GM23338 (cell line): ENCODE measurements around the gene CELSR3. TPM values are rescaled to one million over a fixed set of nuclear protein-coding genes. Genes with fewer than 3 reads are reported as not detected.

Experiments
- ATAC-seq: fragments of 200-7000 bp; cut with Tn5 transposase; 3 replicates; pipeline ENCODE4 v1.9.1; 2020
- DNase-seq: peaks from one replicate; pipeline ENCODE4 v3.0.0-alpha.2; 2015; ENCODE audit warnings: low spot score
- H2AFZ ChIP-seq: fragments of 200-600 bp; sonication (generic); 2 replicates; pipeline ENCODE4 v1.8.0; 2016; ENCODE audit warnings: antibody characterized with exemption, mild to moderate bottlenecking, moderate library complexity
- H3F3A ChIP-seq: fragments of 200-600 bp; sonication (generic); replicated peaks from 2 replicates; pipeline ENCODE4 v1.8.0; 2017; ENCODE audit warnings: antibody characterized with exemption, mixed run types, low read depth
- H3K27ac ChIP-seq: fragments of 200-600 bp; sonication (generic); 2 replicates; pipeline ENCODE4 v1.6.1; 2016; ENCODE audit warnings: low read depth
- H3K27me3 ChIP-seq: fragments of 200-600 bp; sonication (generic); 2 replicates; pipeline ENCODE4 v1.8.0; 2016; ENCODE audit warnings: mild to moderate bottlenecking, mixed run types, moderate library complexity; ENCODE audit not compliant: insufficient read depth
- H3K36me3 ChIP-seq: fragments of 200-600 bp; sonication (generic); 2 replicates; pipeline ENCODE4 v1.8.0; 2016; ENCODE audit warnings: mild to moderate bottlenecking; ENCODE audit not compliant: insufficient read depth
- H3K4me1 ChIP-seq: fragments of 200-600 bp; sonication (generic); 2 replicates; pipeline ENCODE4 v1.8.0; 2016; ENCODE audit warnings: mild to moderate bottlenecking, moderate library complexity; ENCODE audit not compliant: insufficient read depth
- H3K4me2 ChIP-seq: fragments of 200-600 bp; sonication (generic); 2 replicates; pipeline ENCODE4 v1.7.1; 2017; ENCODE audit warnings: mixed run types
- H3K4me3 ChIP-seq: fragments of 200-600 bp; sonication (generic); 2 replicates; pipeline ENCODE4 v1.6.1; 2016; ENCODE audit warnings: mixed run types
- H3K79me2 ChIP-seq: fragments of 200-600 bp; sonication (generic); replicated peaks from 2 replicates; pipeline ENCODE4 v1.8.0; 2017; ENCODE audit warnings: mild to moderate bottlenecking; ENCODE audit not compliant: insufficient read depth
- H3K9me2 ChIP-seq: fragments of 200-600 bp; sonication (generic); 2 replicates; pipeline ENCODE4 v1.8.0; 2017; ENCODE audit not compliant: insufficient read depth
- H4K20me1 ChIP-seq: fragments of 200-600 bp; sonication (generic); replicated peaks from 2 replicates; pipeline ENCODE4 v1.8.0; 2017; ENCODE audit warnings: mild to moderate bottlenecking; ENCODE audit not compliant: insufficient read depth
- H3K27ac Mint-ChIP-seq: 2 replicates; pipeline ENCODE4 v1.8.0; 2020; ENCODE audit warnings: inconsistent platforms, mild to moderate bottlenecking, moderate library complexity, mixed read lengths
- H3K27me3 Mint-ChIP-seq: 3 replicates; pipeline ENCODE4 v1.8.0; 2022; ENCODE audit warnings: low read depth, mild to moderate bottlenecking, moderate library complexity, mixed read lengths, inconsistent platforms; ENCODE audit not compliant: insufficient read depth, poor library complexity
- H3K36me3 Mint-ChIP-seq: 3 replicates; pipeline ENCODE4 v1.8.0; 2021; ENCODE audit warnings: low read depth, mild to moderate bottlenecking, inconsistent platforms, moderate library complexity, mixed read lengths
- H3K4me1 Mint-ChIP-seq: 3 replicates; pipeline ENCODE4 v1.8.0; 2020; ENCODE audit warnings: mild to moderate bottlenecking, inconsistent platforms, mixed read lengths
- H3K4me3 Mint-ChIP-seq: 3 replicates; pipeline ENCODE4 v1.8.0; 2021; ENCODE audit warnings: moderate library complexity, mild to moderate bottlenecking, inconsistent platforms, mixed read lengths
- H3K9me3 Mint-ChIP-seq: 3 replicates; pipeline ENCODE4 v1.8.0; 2020; ENCODE audit warnings: moderate library complexity, mild to moderate bottlenecking, inconsistent platforms, mixed read lengths
- CREB1 ChIP-seq: fragments of 250-450 bp; sonication (Bioruptor Pico); IDR thresholded peaks from 2 replicates; pipeline ENCODE4 v1.5.0; 2020; ENCODE audit warnings: low read depth, mild to moderate bottlenecking, moderate library complexity
- CTCF ChIP-seq, 2 experiments: fragments of 200-600 bp in 1 of 2; sonication (generic) in 1 of 2; conservative IDR thresholded peaks; 2 replicates each; pipeline versions ENCODE4 v1.5.1 to v1.6.1; 2016 to 2017; ENCODE audit warnings: antibody characterized with exemption in 2 of 2, low read depth in 2 of 2, mild to moderate bottlenecking in 2 of 2, moderate library complexity in 1 of 2
- ETS1 ChIP-seq: IDR thresholded peaks from 2 replicates; pipeline ENCODE4 v1.6.1; 2016; ENCODE audit warnings: antibody characterized with exemption
- EZH2 ChIP-seq: fragments of 200-600 bp; sonication (generic); IDR thresholded peaks from one replicate; pipeline ENCODE4 v1.8.0; 2017; ENCODE audit warnings: antibody characterized with exemption, mild to moderate bottlenecking, low read depth; ENCODE audit not compliant: unreplicated experiment
- EZH2phosphoT487 ChIP-seq: fragments of 200-600 bp; sonication (generic); IDR thresholded peaks from one replicate; pipeline ENCODE4 v1.8.1; 2018; ENCODE audit warnings: antibody characterized with exemption; ENCODE audit not compliant: unreplicated experiment
- JUNB ChIP-seq: IDR thresholded peaks from one replicate; pipeline ENCODE4 v1.6.1; 2016; ENCODE audit warnings: antibody characterized with exemption; ENCODE audit not compliant: unreplicated experiment
- NANOG ChIP-seq: IDR thresholded peaks from 2 replicates; pipeline ENCODE4 v1.6.1; 2016; ENCODE audit warnings: antibody characterized with exemption, borderline replicate concordance
- POLR2AphosphoS5 ChIP-seq: IDR thresholded peaks from 2 replicates; pipeline ENCODE4 v1.6.1; 2016; ENCODE audit warnings: antibody characterized with exemption, low read depth
- REST ChIP-seq: IDR thresholded peaks from one replicate; pipeline ENCODE4 v1.6.1; 2018; ENCODE audit warnings: antibody characterized with exemption; ENCODE audit not compliant: unreplicated experiment
- STAT1 ChIP-seq: IDR thresholded peaks from one replicate; pipeline ENCODE4 v1.6.1; 2016; ENCODE audit warnings: antibody characterized with exemption; ENCODE audit not compliant: unreplicated experiment
- ZNF114 ChIP-seq: fragments of 250-450 bp; sonication (Bioruptor Pico); IDR thresholded peaks from 2 replicates; pipeline ENCODE4 v1.5.0; 2020; ENCODE audit warnings: mild to moderate bottlenecking, moderate library complexity
- ZNF331 ChIP-seq: fragments of 250-450 bp; sonication (Bioruptor Pico); IDR thresholded peaks from 2 replicates; pipeline ENCODE4 v1.5.0; 2020; ENCODE audit warnings: low read depth, mild to moderate bottlenecking, moderate library complexity
- ZNF462 ChIP-seq: fragments of 250-450 bp; sonication (Bioruptor Pico); IDR thresholded peaks from 2 replicates; pipeline ENCODE4 v1.5.0; 2020; ENCODE audit warnings: mild to moderate bottlenecking, moderate library complexity
- polyA plus RNA-seq: library from polyadenylated mRNA; unstranded; fragments of >200 nt; fragmentation: Nextera tagmentation; extraction: Ambion mirVana; gene quantifications from 2 replicates; pipeline ENCODE4 v1.2.1, GENCODE V29; 2016
- total RNA-seq: library from RNA; depleted of rRNA; stranded (reverse); fragments of >200 nt; shearing (Covaris generic); gene quantifications from 2 replicates; pipeline ENCODE4 v1.2.3, GENCODE V29; 2014

Gene CELSR3
- total and polyA plus RNA-seq, 2 experiments from 2014 or later, result 7.5 to 33.3 TPM

- no peak overlapping the region for H3K27ac Mint-ChIP-seq
- ATAC-seq (no peak), DNase-seq (no peak)
- no peak overlapping the region for H3K4me3 ChIP-seq
- no peak for TF ChIP-seq ZNF114
- TF ChIP-seq NANOG, result no peak
- no peak for TF ChIP-seq ZNF331
- TF ChIP-seq ZNF462 (CRISPR knock-in tag), result no peak
- no peak for TF ChIP-seq CTCF (conservative IDR thresholded peaks at IDR 0.05; ENCODE audit: low read depth in 2 of 2)
- TF ChIP-seq POLR2AphosphoS5, result no peak
- no peak for TF ChIP-seq ETS1
- no peak for TF ChIP-seq EZH2phosphoT487
- TF ChIP-seq STAT1, result no peak
- no peak for TF ChIP-seq JUNB
- no peak for TF ChIP-seq EZH2
- no peak for TF ChIP-seq CREB1 (CRISPR knock-in tag)
- no peak for TF ChIP-seq REST
- no peaks in the 10 kb centered on the region for H3K9me3 Mint-ChIP-seq
- peaks cover 9% of the 10 kb centered on the region; the same call in 2 of the 3 replicates for H3K4me1 Mint-ChIP-seq
- H3K36me3 Mint-ChIP-seq, result peaks cover 60% of the 10 kb centered on the region
- H3K4me3 Mint-ChIP-seq, result no peak overlapping the region
- peaks cover under 1% of the 10 kb centered on the region; the same call in 1 of the 2 replicates for H3F3A ChIP-seq
- H3K27ac ChIP-seq, result no peak overlapping the region
- H3K9me2 ChIP-seq, result no peaks in the 10 kb centered on the region
- no peaks in the 10 kb centered on the region for H3K27me3 ChIP-seq
- peaks cover 10% of the 10 kb centered on the region for H3K79me2 ChIP-seq
- peaks cover 9% of the 10 kb centered on the region for H3K27me3 Mint-ChIP-seq
- H4K20me1 ChIP-seq, result peaks cover 5% of the 10 kb centered on the region
- H2AFZ ChIP-seq, result no peak overlapping the region
- peaks cover 11% of the 10 kb centered on the region; the same call in 1 of the 2 replicates for H3K36me3 ChIP-seq
- H3K4me2 ChIP-seq, result no peak overlapping the region
- H3K4me1 ChIP-seq, result no peaks in the 10 kb centered on the region; the same call in 1 of the 2 replicates
Measured at GRCh38 chr3:48630833-48631232, 31.9 kb downstream of the CELSR3 start.
